Osteocyte (in vitro differentiated cells): ENCODE data around the gene AFF1. TPM values are rescaled to one million over a fixed set of nuclear protein-coding genes. Genes with fewer than 3 reads are reported as not detected.
"Not testable (repeated sequence)": the region's sequence is repeated elsewhere in the genome, so short reads cannot be mapped to it uniquely, and the experiment has no call there.

Source experiments
- DNase-seq: peaks from one replicate; pipeline ENCODE4 v3.0.0; 2021; ENCODE audit warnings: mixed read lengths; ENCODE audit not compliant: unreplicated experiment; ENCODE audit errors: extremely low spot score
- H3K27ac Mint-ChIP-seq: one replicate; pipeline ENCODE4 v1.8.0; 2021; ENCODE audit warnings: mild to moderate bottlenecking, mixed read lengths; ENCODE audit not compliant: unreplicated experiment
- H3K27me3 Mint-ChIP-seq: one replicate; pipeline ENCODE4 v1.8.0; 2021; ENCODE audit warnings: mixed read lengths; ENCODE audit not compliant: unreplicated experiment
- H3K36me3 Mint-ChIP-seq: one replicate; pipeline ENCODE4 v1.8.0; 2021; ENCODE audit warnings: mixed read lengths; ENCODE audit not compliant: unreplicated experiment
- H3K4me1 Mint-ChIP-seq: one replicate; pipeline ENCODE4 v1.8.0; 2021; ENCODE audit warnings: mixed read lengths; ENCODE audit not compliant: unreplicated experiment
- H3K4me3 Mint-ChIP-seq: one replicate; pipeline ENCODE4 v1.8.0; 2021; ENCODE audit warnings: mild to moderate bottlenecking, moderate library complexity, mixed read lengths; ENCODE audit not compliant: unreplicated experiment
- H3K9me3 Mint-ChIP-seq: one replicate; pipeline ENCODE4 v1.8.0; 2021; ENCODE audit warnings: mixed read lengths; ENCODE audit not compliant: unreplicated experiment
- CTCF ChIP-seq: fragments of 200-600 bp; sonication (generic); IDR thresholded peaks from 2 replicates; pipeline ENCODE4 v1.5.0; 2021; ENCODE audit warnings: antibody characterized with exemption, mild to moderate bottlenecking, moderate library complexity
- total RNA-seq: library from RNA; stranded (reverse); gene quantifications from 2 replicates; pipeline ENCODE4 v1.2.1, GENCODE V29; 2021

AFF1 gene
- total RNA-seq, 1 donor from 2014 or later: 39.3 TPM

GRCh38 chr4:87035881-87036509, 101.2 kb downstream of the AFF1 start:
- no peak for TF ChIP-seq CTCF
- no peaks in the 10 kb centered on the region for H3K27me3 Mint-ChIP-seq
- no peak overlapping the region for H3K27ac Mint-ChIP-seq
- H3K4me1 Mint-ChIP-seq: peaks cover 37% of the 10 kb centered on the region
- no peak for DNase-seq
- no peaks in the 10 kb centered on the region for H3K9me3 Mint-ChIP-seq
- no peak overlapping the region for H3K4me3 Mint-ChIP-seq
- no peaks in the 10 kb centered on the region for H3K36me3 Mint-ChIP-seq

GRCh38 chr4:87036713-87037112, 101.9 kb downstream of the AFF1 start:
- TF ChIP-seq CTCF: no peak
- Mint-ChIP-seq H3K27ac (no peak overlapping the region), H3K4me3 (no peak overlapping the region), H3K4me1 (peaks cover 39% of the 10 kb centered on the region), H3K27me3 (no peaks in the 10 kb centered on the region), H3K36me3 (no peaks in the 10 kb centered on the region), H3K9me3 (no peaks in the 10 kb centered on the region)
- no peak for DNase-seq

- H3K27ac Mint-ChIP-seq: peak overlapping the region; percentile 71
- H3K27me3 Mint-ChIP-seq, H3K36me3 Mint-ChIP-seq, H3K9me3 Mint-ChIP-seq, DNase-seq, H3K4me3 Mint-ChIP-seq: not testable (repeated sequence)
- peaks cover 39% of the 10 kb centered on the region for H3K4me1 Mint-ChIP-seq
Observed at GRCh38 chr4:87037171-87037570, 102.4 kb downstream of the AFF1 start.

GRCh38 chr4:87037671-87038334, 103.0 kb downstream of the AFF1 start:
- Mint-ChIP-seq H3K27ac (peak overlapping the region; percentile 81), H3K4me1 (peaks cover 39% of the 10 kb centered on the region), H3K27me3 (no peaks in the 10 kb centered on the region), H3K36me3 (no peaks in the 10 kb centered on the region), H3K4me3 (no peak overlapping the region), H3K9me3 (no peaks in the 10 kb centered on the region)
- DNase-seq: no peak
- no peak for TF ChIP-seq CTCF

GRCh38 chr4:87038837-87039615, 104.2 kb downstream of the AFF1 start:
- Mint-ChIP-seq H3K4me3 (no peak overlapping the region), H3K27me3 (no peaks in the 10 kb centered on the region), H3K36me3 (no peaks in the 10 kb centered on the region), H3K27ac (peak overlapping the region; percentile 81), H3K9me3 (no peaks in the 10 kb centered on the region), H3K4me1 (peaks cover 44% of the 10 kb centered on the region)
- no peak for TF ChIP-seq CTCF
- DNase-seq: no peak
